Epithelial cell of esophagus (primary cell): ENCODE results near the gene PSMD11.

Experiments used
- DNase-seq: peaks from one replicate; pipeline ENCODE4 v3.0.0; 2010; ENCODE audit warnings: low read depth
- H3K4me3 ChIP-seq: 2 replicates; pipeline ENCODE4 v1.5.1; 2011; ENCODE audit warnings: mild to moderate bottlenecking, low read length, control low read depth
- TF ChIP-seq, protein P1 (sequence below): IDR thresholded peaks from 2 replicates; pipeline ENCODE4 v1.5.1; 2011; ENCODE audit warnings: low read depth, mild to moderate bottlenecking, low read length, control low read depth, inconsistent platforms; ENCODE audit not compliant: insufficient read depth; ENCODE audit errors: missing control alignments

Gene PSMD11

DNA sequence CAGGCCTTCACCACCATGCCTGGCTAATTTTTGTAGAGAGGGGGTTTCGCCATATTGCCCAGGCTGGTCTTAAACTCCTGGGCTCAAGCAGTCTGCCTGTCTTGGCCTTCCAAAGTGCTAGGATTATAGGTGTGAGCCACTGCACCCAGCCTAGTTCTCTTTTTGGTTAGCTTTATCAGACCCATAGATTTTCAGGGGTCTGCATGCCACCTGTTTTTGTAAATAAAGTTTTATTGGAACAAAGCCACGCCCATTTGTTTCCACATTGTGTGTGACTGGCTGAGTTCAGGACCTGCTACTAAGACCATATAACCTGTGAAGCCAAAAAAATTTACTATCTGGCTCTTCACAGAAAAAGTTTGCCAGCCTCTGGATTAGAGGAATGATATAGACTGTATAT is 7.6 kb downstream of the PSMD11 start:
- TF ChIP-seq, protein P1, sequence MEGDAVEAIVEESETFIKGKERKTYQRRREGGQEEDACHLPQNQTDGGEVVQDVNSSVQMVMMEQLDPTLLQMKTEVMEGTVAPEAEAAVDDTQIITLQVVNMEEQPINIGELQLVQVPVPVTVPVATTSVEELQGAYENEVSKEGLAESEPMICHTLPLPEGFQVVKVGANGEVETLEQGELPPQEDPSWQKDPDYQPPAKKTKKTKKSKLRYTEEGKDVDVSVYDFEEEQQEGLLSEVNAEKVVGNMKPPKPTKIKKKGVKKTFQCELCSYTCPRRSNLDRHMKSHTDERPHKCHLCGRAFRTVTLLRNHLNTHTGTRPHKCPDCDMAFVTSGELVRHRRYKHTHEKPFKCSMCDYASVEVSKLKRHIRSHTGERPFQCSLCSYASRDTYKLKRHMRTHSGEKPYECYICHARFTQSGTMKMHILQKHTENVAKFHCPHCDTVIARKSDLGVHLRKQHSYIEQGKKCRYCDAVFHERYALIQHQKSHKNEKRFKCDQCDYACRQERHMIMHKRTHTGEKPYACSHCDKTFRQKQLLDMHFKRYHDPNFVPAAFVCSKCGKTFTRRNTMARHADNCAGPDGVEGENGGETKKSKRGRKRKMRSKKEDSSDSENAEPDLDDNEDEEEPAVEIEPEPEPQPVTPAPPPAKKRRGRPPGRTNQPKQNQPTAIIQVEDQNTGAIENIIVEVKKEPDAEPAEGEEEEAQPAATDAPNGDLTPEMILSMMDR = no peak
- DNase-seq = no peak
- no peak overlapping the region for H3K4me3 ChIP-seq

DNA sequence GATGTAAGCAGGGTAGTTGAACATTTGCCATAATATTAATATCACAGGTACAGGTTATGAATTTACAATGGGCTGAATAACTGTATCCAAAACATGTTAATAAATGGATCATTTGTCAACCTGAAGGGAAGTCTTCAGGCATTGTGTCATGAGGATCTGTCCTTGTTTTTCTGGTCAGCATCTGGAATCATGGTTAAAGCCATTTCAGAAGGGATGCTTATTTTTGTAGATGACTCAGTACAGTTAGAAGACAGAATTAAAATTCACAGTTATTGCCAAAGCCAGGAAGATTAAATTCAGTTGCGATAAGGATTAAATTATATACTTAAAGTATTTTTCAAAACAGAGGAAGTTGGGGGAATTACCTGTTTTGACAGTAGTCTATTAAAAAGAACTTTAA is 8.0 kb downstream of the PSMD11 start:
- TF ChIP-seq, protein P1 = no peak
- DNase-seq = no peak
- no peak overlapping the region for H3K4me3 ChIP-seq

DNA sequence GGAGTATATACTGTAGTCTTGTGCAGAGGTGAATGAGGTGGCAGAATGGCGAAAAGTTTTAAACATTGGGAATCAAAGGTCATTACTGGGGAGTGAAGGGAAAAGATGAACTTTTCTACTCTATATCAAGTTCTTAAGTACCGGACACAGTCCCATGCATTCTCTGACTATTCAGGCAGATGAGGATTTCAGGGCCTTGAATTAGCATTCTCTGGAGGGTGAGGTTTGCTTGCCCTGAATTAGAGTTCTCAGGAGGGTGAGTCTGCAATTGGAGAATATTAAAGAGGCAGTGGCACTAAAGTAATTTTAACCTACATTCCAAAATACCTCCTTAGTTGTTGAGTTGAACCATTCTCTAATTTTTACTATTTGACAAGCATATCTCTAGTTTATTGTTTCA is 9.1 kb downstream of the PSMD11 start:
- DNase-seq = no peak
- no peak overlapping the region for H3K4me3 ChIP-seq
- TF ChIP-seq, protein P1 = no peak

DNA sequence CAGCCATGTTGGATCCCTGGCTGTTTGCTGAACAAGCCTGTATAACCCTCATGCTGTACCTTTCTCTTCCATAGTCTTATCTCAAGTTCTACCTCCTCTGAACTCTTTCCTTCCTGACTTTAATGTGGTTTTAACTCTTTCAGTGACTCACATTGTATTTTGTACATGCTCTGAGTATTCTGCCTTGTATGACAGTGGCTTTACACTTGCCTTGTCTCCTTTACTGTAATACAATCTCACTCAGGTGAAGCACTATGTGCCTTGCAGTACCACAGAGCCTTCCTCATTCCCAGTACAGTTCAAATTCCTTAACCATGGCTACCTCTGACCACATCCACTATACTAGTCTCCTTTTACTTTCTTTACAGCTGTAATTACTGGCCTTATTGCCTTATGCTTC is 14.1 kb downstream of the PSMD11 start:
- H3K4me3 ChIP-seq = no peak overlapping the region

DNA sequence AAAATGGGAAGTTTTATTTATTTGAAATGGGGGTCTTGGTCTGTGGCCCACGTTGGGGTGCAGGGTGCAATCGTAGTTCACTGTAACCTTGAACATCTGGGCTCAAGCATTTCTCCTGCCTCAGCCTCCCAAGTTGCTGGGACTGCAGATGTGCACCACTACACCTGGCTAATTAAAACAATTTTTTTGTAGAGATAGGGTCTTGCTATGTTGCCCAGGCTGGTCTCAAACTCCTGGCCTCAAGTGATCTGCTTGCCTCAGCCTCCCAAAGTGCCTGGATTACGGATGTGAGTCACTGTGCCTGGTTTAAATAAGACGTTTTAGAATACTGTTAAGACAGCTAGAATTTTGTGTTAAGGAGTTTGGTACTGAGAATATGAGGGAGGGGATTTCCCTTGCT is 15.7 kb downstream of the PSMD11 start:
- DNase-seq = no peak
- H3K4me3 ChIP-seq = no peak overlapping the region
- TF ChIP-seq, protein P1 = no peak

More for the DNA sequence above, 14.1 kb downstream of the PSMD11 start:
- DNase-seq = no peak
- TF ChIP-seq, protein P1 = no peak

DNA sequence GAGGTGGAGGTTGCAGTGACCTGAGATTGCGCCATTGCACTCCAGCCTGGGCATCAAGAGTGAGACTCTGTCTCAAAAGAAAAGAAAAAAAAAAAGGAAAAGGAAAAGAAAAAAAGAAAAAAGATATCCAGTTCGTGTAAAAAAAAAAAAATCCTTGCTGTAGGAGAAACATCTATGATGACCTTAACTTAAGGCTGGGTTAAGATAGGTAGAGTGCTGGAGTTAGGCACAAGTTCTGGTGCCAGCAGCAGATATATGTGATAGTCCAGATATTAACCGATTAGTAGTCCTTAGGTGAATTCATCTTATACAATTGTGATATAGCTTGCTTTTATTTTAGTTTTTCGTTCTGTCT is 17.2 kb downstream of the PSMD11 start:
- DNase-seq = no peak
- TF ChIP-seq, protein P1 = no peak
- no peak overlapping the region for H3K4me3 ChIP-seq

DNA sequence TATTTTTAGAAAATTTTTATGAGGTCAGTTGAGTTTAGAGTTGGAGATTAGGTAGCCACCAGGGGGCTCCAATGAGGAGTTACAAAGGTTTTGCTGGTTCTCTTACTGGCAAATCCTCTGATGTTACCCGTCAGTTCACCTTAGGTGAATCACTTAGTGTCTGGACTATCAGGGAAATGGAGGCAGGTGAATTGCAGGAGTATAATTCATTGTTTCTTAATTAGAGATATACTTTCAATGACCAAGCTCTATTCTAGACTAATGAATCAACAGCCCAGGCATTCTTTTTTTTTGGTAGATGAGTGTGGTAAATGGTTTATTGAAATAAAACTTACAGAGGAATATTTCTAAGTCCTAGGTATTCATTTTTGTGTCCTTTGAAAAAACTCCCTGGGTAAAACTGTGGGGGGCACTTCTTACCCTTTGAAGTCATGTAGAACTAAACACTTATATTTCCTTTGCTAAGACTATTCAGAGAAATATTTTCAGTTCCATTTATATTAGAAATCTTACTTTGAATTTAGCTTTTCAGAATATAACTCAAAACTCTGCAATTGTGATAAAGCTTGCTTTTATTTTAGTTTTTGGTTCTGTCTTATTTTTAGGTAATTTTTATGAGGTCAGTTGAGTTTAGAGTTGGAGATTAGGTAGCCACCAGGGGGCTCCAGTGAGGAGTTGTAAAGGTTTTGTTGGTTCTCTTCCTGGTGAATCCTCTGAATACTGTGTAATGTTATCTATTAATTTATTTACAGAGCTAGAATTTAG is 17.7 kb downstream of the PSMD11 start:
- TF ChIP-seq, protein P1 = peak; percentile 73
- DNase-seq = peak; percentile 85
- no peak overlapping the region for H3K4me3 ChIP-seq
